Astrocyte of the cerebellum (primary cell): ENCODE measurements around the gene NEK1.

Source experiments
- DNase-seq: peaks from one replicate; pipeline ENCODE4 v3.0.0-alpha.2; 2011; ENCODE audit warnings: low read depth
- H3K4me3 ChIP-seq: 2 replicates; pipeline ENCODE4 v1.5.1; 2011; ENCODE audit warnings: mild to moderate bottlenecking, low read depth, low read length, moderate library complexity
- CTCF ChIP-seq: IDR thresholded peaks from 2 replicates; pipeline ENCODE4 v1.5.1; 2012; ENCODE audit warnings: low read length, low read depth, moderate library complexity, mild to moderate bottlenecking; ENCODE audit errors: missing control alignments
- in situ Hi-C: cut with HindIII; loops from 2 replicates; pipeline ENCODE4 v1.10.0; 2017; ENCODE audit warnings: low sequenced_read_pairs

NEK1 gene

DNA sequence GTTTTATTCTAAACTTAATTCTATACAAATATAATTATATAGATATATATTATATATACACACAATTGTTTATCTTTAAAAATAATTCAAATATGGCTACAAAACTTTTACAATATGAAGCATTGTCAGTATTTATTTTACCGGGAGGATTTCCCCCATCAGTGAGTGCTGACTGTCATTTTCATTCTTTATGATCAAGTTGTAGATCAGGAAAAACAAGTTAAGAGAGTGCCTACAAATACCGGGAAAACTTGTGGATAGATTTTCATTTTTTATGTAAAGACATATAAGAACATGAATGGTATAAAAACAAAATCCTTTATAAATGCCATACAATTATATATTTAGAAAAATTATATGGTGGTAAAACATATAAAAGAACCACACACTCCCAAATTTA is 45.8 kb upstream of the NEK1 start:
- TF ChIP-seq CTCF: no peak
- in situ Hi-C loops: no loop called here
- DNase-seq: no peak
- no peak overlapping the region for H3K4me3 ChIP-seq

GRCh38 chr4:169657470-169658107 is 45.2 kb upstream of the NEK1 start:
- H3K4me3 ChIP-seq: no peak overlapping the region
- no peak for DNase-seq
- TF ChIP-seq CTCF: no peak
- in situ Hi-C loops: no loop called here

DNA sequence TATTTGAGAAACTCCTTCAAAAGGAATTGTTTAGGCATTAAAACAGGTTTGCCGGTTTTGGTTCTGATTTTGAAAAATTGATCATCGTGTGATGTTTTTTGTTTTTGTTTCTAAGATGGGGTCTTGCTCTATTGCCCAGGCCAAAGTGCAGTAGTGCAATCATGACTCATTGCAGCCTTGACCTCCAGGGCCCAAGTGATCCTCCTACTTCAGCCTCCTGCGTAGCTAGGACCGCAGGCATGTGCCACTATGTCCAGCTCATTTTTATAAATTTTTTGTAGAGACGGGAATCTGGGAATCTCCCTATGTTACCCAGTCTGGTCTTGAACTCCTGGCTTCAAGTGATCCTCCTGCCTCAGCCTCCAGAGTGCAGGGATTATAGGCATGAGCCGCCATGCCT is 43.0 kb upstream of the NEK1 start:
- DNase-seq: no peak
- TF ChIP-seq CTCF: no peak
- H3K4me3 ChIP-seq: no peak overlapping the region
- in situ Hi-C loops: no loop called here

DNA sequence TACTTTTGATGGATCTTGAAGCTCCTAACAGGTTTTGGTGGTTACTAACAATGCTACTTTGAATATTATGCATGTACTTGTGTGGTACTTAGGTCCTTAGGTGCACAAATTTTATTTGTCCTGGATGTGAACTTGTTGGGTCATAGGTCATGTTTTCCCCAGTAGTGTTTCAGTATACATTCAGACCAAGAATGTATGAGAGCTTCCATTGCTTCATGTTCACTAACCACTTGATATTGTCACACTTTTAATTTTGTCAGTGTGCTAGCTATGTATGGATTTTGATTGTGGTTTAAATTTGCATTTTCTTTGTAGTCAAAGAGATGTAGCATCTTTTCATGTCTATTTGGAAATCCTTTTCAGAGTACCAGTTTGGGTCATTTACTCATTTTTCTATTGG is 40.2 kb upstream of the NEK1 start:
- TF ChIP-seq CTCF: no peak
- in situ Hi-C loops: no loop called here
- H3K4me3 ChIP-seq: no peak overlapping the region
- no peak for DNase-seq

DNA sequence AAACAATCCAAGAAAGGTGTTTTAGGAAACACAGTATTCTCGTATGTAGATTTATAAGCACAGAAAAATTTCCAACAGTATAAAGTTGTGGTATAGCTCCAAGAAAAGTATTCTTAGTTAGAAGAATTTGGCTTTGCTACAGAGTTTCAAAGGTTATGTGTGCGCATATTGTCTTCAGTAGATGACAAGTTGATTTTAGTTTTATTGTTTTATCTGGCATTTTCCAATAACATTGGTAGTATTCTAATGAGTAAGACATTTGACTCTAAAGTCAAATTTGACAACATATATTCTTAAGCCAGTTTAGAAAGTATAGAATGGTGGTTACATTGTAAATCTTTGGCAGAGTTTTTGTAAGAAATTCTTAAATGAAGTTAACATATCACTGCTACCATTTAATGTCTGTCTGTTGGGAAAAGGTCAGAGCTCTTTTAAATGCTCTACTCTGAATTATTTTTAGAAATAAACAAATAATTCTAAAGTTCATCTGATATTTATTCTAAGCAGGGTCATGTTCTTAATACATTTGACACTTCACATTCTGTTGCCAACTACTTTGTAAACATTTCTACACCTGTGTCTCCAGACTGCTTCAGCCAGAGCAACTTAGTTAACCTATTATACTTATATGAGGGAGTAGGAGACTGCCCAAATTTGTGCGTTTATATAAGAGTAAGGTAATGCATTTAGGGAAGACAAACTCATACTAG is 38.0 kb upstream of the NEK1 start:
- DNase-seq: no peak
- no peak for TF ChIP-seq CTCF
- in situ Hi-C loops: no loop called here
- no peak overlapping the region for H3K4me3 ChIP-seq

DNA sequence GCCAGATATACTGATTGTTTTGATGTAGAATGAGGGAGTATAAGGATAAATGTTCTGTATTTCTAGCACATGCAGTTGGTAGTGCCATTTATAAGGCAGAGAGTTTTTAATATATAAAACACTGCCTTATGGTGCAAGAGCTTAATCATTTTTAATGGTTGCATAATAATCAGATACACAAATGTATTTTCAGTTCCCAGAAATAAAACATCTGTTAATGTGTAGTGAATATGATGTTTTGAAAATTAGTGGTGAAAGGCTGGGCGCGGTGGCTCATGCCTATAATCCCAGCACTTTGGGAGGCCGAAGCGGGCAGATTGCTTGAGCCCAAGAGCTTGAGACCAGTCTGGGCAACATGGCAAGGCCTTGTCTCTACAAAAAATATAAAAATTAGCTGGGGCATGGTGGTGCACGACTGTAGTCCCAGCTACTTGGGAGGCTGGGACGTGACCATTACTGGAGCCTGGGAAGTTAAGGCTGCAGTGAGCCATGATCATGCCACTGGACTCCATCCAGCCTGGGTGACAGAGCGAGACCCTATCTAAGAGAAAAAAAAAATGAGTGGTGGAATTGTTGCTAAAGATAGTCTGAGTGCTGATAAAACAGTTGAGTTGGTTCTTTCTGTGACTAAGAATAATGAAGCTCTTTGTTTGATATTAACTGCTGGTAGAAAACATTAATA is 37.3 kb upstream of the NEK1 start:
- in situ Hi-C loops: no loop called here
- no peak overlapping the region for H3K4me3 ChIP-seq
- no peak for TF ChIP-seq CTCF
- DNase-seq: no peak
